Fibroblast of lung (primary cell): ENCODE data around the gene CAPN12.

Experiments
- CTCF ChIP-seq, 2 donors: IDR thresholded peaks in 1 of 2; conservative IDR thresholded peaks in 1 of 2; 1 replicate in 1 of 2; 2 replicates in 1 of 2; pipeline ENCODE4 v1.5.1; 2011 to 2012; ENCODE audit warnings: low read length in 2 of 2, control low read depth in 1 of 2, inconsistent platforms in 1 of 2, low read depth in 1 of 2, mild to moderate bottlenecking in 1 of 2
- EZH2 ChIP-seq: IDR thresholded peaks from 2 replicates; pipeline ENCODE4 v1.5.1; 2012; ENCODE audit warnings: low read length, control low read depth, mild to moderate bottlenecking; ENCODE audit errors: missing control alignments

GRCh38 chr19:38765214-38765613, 20.9 kb upstream of the CAPN12 start:
- TF ChIP-seq CTCF (conservative IDR thresholded peaks at IDR 0.05 in 1 of 2, IDR thresholded peaks at IDR 0.05 in 1 of 2; ENCODE audit: low read depth in 1 of 2, low read length in 2 of 2) (no peak), EZH2 (no peak)
